HTERT RPE-1 (cell line): Measurements from ENCODE around the gene SLCO1B1.
"Not testable (repeated sequence)": the region's sequence is repeated elsewhere in the genome, so short reads cannot be mapped to it uniquely, and the experiment has no call there.

Experiments
- in situ Hi-C: fragments of 300-500 bp; cut with MboI; formaldehyde crosslinking; loops from 4 replicates; pipeline ENCODE4 v1.14.3; 2020; ENCODE audit warnings: low sequenced_read_pairs

The SLCO1B1 gene, protein sequence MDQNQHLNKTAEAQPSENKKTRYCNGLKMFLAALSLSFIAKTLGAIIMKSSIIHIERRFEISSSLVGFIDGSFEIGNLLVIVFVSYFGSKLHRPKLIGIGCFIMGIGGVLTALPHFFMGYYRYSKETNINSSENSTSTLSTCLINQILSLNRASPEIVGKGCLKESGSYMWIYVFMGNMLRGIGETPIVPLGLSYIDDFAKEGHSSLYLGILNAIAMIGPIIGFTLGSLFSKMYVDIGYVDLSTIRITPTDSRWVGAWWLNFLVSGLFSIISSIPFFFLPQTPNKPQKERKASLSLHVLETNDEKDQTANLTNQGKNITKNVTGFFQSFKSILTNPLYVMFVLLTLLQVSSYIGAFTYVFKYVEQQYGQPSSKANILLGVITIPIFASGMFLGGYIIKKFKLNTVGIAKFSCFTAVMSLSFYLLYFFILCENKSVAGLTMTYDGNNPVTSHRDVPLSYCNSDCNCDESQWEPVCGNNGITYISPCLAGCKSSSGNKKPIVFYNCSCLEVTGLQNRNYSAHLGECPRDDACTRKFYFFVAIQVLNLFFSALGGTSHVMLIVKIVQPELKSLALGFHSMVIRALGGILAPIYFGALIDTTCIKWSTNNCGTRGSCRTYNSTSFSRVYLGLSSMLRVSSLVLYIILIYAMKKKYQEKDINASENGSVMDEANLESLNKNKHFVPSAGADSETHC

GRCh38 chr12:21130998-21131397 is at the start of gene SLCO1B1:
Gene SLCO1B1, plus strand, starts transcription at chr12:21131194. Its CDS starts 10,381 bp downstream, at chr12:21141575.
- in situ Hi-C loops, result no loop called here

- in situ Hi-C loops, result not testable (repeated sequence)
Measured at GRCh38 chr12:21084753-21085152, 46.2 kb upstream of the SLCO1B1 start.

DNA sequence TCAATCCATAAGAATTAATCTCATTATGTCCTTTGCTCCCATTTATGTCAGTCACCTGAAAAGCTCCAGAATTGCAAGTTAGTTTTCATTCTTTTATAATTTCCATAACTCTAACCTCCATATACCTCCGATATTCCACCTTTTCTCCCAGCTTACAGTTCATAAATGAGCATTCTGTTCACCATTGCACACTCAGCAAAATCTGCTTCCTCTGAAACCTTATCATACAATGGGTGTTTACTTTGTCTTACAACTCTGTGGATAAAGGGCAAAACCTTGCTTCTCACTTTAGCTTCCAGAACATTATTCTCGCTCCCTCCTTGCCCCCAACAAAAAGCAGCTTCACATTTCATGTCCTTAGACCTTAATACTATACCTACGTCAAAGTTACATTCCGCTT is 19.3 kb upstream of the SLCO1B1 start:
- in situ Hi-C loops, result no loop called here

DNA sequence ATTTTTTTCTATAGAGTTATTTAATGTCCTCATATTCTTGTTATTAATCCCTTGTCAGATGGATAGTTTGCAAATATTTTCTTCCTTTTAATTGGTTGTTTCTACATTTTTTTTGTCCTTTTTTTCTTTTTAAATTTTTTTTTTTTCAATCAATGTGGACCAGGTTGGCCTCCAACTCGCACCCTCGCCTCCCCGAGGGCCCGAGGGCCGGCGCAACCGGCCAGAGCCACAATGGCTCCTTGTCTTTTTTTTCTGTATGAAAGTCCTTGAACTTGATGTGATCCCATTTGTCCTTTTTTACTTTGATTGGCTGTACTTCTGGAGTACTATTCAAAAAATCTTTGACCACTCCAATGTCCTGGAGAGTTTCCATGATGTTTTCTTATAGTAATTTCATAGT is 17.7 kb upstream of the SLCO1B1 start:
- in situ Hi-C loops, result no loop called here

DNA sequence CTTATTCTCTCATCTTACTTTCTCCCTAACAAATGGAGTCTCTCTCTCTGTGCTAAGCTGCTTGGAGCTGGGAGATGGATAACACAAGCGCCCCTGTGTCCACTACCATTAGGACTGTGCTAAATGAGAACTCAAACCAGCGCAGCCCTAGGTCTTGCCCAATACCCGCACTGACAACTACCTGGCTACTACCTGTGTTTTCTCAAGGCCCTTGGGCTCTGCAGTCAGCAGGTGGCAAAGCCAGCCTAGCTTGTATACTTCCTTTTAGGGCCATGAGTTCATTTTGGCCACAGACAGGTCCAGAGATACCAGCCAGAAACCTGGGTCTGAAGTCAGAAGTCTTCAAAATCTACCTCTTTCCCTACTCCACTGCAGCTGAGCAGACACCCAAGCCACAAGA is 13.0 kb upstream of the SLCO1B1 start:
- in situ Hi-C loops, result no loop called here

DNA sequence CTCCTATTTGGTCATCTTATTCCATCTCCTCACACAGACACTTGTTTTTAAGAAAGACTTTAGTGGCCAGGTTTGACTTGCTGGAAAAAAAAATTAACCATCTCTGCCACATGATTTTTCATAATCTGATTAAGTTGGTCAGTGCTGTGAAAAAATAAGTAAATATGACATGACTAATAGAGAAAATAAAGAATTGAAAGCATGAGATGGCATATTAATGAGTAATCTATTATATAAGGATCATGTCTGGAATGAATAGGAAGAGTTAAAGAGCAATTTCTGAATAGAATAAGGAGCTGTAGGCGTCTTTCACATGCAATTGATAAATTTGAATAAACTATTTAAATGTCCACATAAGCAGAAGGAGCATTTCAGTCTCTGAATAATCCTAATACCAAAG is 12.2 kb upstream of the SLCO1B1 start:
- in situ Hi-C loops, result no loop called here

DNA sequence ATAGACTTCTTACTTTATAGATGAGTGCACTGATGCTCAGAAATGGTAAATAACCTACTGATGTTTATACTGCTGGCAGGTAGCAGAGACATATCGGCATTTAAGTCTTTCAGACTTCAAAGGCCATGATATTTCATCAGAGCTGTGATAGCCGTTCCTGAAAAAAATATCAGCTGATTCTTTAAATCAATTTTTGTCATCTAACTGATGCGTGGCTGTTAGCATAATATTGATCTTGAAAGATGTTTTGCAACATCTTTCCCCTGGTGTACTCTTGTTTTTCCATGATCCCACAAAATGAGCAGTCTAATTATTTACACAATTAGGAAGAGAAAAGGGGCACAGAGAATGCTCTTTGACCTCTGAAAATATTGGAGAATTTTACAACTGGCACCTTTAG is 1.6 kb upstream of the SLCO1B1 start:
- in situ Hi-C loops, result no loop called here

DNA sequence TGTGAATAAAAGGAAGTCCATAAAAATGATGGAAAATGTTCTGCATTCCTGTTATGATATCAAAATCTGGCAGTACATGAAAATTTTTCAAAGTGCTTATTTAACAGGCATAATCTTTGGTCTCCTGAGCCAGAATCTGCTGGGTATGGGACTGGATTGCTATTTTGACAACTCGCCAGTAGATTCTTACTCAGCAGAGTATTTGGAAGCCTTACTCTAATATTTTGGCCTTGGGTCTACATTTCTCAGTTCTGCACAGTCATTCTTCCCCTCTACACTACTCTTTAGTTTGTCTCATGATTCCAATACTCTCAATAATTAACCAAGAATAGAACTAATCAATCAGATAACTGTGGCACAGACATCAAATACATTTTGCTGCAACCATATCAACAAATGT is 1.1 kb upstream of the SLCO1B1 start:
- in situ Hi-C loops, result no loop called here

DNA sequence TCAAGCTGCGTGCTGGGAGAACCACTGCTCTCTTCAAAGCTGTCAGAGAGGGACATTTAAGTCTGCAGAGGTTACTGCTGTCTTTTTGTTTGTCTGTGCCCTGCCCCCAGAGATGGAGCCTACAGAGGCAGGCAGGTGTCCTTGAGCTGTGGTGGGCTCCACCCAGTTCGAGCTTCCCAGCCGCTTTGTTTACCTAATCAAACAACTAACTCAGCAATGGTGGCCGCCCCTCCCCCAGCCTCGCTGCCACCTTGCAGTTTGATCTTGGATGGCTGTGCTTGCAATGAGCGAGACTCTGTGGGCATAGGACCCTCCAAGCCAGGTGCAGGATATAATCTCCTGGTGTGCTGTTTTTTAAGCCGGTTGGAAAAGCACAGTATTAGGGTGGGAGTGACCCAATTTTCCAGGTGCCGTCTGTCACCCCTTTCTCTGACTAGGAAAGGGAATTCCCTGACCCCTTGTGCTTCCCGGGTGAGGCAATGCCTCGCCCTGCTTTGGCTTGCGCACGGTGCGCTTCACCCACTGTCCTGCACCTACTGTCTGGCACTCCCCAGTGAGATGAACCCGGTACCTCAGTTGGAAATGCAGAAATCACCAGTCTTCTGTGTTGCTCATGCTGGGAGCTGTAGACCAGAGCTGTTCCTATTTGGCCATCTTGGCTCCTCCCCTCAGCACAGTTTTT is 6.5 kb downstream of the SLCO1B1 start:
- in situ Hi-C loops, result not testable (repeated sequence)

DNA sequence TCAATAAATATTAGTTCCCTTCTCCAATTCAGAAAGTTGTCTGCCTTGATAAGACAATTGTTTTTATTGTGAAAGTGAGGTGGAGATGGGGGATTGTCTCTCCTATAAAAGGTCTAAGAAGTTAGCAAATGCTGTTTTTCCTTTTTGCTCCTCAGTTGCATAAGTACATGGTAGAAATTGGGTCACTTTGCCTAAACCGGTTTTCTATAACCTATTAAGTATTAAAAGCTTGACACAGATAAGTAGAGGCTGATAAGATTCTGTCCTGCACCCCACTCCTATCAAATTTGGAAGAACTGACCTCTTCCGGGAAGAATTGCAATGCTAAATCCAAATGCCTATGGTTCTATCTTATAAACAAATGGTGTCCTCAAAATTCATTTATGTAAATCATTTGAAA is 7.0 kb downstream of the SLCO1B1 start:
- in situ Hi-C loops, result no loop called here

DNA sequence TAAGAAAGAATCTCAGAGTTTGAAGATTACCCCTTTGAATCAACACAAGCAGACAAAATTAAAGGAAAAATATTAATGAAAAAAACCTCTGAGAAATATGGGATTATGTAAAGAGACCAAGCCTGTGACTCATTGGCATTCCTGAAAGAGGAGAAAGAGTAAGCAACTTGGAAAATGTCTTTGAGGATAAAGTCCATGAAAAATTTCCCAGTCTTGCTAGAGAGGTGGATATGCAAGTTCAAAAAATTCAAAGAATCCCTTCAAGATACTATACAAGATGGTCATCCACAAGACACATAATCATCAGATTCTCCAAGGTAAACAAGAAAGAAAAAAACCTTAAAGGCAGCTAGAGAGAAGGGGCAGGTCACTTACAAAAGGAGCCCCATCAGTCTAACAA is 13.3 kb downstream of the SLCO1B1 start:
- in situ Hi-C loops, result no loop called here

DNA sequence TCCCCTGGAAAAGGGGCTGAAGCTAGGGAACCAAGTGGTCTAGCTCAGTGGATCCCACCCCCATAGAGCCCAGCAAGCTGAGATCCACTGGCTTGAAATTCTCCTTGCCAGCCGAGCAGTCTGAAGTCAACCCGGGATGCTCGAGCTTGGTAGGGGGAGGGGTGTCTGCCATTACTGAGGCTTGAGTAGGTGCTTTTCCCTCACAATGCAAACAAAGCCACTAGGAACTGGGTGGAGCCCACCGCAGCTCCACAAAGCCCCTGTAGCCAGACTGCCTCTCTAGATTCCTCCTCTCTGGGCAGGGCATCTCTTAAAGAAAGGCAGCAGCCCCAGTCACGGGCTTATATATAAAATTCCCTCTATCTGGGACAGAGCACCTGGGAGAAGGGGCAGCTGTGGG is 18.9 kb downstream of the SLCO1B1 start:
- in situ Hi-C loops, result not testable (repeated sequence)

DNA sequence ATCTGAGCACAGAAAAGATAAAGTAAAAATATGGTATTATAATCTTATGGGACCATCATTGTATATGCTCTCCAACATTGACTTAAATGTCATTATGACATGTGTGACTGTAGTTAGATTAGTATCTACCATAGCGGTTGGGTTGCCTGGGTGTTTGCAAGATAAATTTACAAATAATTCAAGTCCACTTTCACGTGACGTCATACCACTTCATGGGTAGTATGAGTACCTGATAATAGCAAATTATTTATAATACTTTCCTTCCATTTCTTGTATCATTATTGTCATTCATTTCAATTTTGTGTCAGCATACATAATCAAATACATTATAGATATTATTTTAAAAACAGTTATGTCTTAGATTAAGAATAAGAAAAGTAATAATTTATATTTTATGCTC is 20.2 kb downstream of the SLCO1B1 start:
- in situ Hi-C loops, result no loop called here

GRCh38 chr12:21155522-21156351 is 24.7 kb downstream of the SLCO1B1 start:
- in situ Hi-C loops, result no loop called here

DNA sequence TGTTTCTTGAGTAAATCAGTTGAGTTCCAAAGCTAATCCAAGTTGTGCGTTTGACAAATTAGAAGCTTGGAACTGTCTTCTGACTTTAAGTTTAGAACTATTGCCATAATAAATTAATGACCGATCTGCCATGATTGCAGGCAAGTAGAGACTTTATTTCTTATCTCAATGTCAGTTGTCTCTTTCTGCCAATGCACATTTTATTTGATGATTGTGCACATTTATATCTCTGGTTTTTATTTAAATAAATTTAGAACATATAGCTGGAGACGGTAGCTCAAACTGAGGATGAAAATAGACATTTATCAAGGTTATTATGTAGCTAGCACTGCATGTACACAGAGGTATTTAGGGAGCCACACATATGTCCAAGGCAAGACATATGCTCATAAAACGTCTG is 34.1 kb downstream of the SLCO1B1 start:
- in situ Hi-C loops, result no loop called here

GRCh38 chr12:21169878-21170472 is 39.0 kb downstream of the SLCO1B1 start:
- in situ Hi-C loops, result no loop called here

DNA sequence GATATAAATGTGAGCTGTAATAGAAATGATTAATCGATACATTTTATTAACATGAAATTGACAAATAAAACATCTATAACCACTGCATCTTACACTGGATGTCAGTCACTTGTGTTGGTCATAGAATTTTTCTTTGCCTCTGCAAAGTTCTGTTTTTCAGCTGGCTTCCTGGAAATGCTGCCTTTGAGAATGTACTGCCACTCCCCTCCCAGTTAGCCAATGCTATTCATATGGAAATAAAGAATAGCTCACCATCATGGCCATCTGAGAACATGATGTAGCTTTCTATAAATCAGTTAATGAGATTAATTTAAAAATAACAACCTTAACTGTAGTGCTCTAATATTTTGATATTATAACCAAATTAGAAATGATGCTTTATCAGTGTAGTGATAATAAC is 41.1 kb downstream of the SLCO1B1 start:
- in situ Hi-C loops, result no loop called here

- in situ Hi-C loops, result no loop called here
Measured at GRCh38 chr12:21183721-21184275, 52.8 kb downstream of the SLCO1B1 start.

DNA sequence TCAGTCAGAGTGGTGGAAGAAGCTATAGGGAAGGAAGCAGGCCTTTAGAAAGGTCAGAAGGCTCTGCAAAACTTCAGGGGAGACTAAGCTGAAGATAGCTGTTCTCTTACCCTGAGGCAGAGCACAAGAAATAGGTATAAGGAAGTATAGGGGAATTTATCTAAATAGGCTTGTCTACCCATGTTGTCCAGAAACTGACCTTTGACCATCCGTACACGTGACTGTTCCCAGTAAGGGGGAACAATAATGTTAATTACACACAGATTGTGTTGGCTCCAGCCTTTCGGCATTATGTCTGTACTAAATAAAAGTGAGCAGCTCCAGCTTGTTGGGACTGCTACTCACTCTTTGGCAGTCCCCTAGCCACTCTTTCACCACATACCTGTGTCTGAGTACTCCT is 59.0 kb downstream of the SLCO1B1 start:
- in situ Hi-C loops, result no loop called here

- in situ Hi-C loops, result not testable (repeated sequence)
Measured at GRCh38 chr12:21214433-21214832, 83.4 kb downstream of the SLCO1B1 start.
